Measurements from ENCODE around the gene TRIM34.

GRCh38 chr11:5626196-5626595 is 1.4 kb downstream of the TRIM34 start:
- no peak for TF ChIP-seq POLR2A (IDR thresholded peaks at IDR 0.05; ENCODE audit: low read depth, low read length)
- TF ChIP-seq CTCF (conservative IDR thresholded peaks at IDR 0.05; ENCODE audit: low read depth, low read length) = no peak
